Vagina (tissue), 2 donors: ENCODE measurements around the gene MRPS33. TPM values are rescaled to one million over a fixed set of nuclear protein-coding genes. Genes with fewer than 3 reads are reported as not detected.
"Not testable (repeated sequence)": the region's sequence is repeated elsewhere in the genome, so short reads cannot be mapped to it uniquely, and the experiment has no call there.

Source experiments
- DNase-seq, 2 donors: peaks; one replicate each; pipeline ENCODE4 v3.0.0-alpha.2; 2017; ENCODE audit errors: extremely low spot score in 2 of 2
- H3K27ac ChIP-seq: fragments of 200-600 bp; sonication (generic); one replicate; pipeline ENCODE4 v1.5.1; 2019
- H3K27me3 ChIP-seq: fragments of 200-600 bp; sonication (generic); one replicate; pipeline ENCODE4 v1.5.1; 2019
- H3K36me3 ChIP-seq, 2 donors: fragments of 200-600 bp; sonication (generic); one replicate each; pipeline ENCODE4 v1.5.1; 2017 to 2019
- H3K4me1 ChIP-seq: fragments of 200-600 bp; sonication (generic); one replicate; pipeline ENCODE4 v1.5.1; 2019
- H3K4me3 ChIP-seq, 2 donors: fragments of 200-600 bp; sonication (generic); 1 replicate in 1 of 2; 2 replicates in 1 of 2; pipeline ENCODE4 v1.5.1; 2016 to 2019
- H3K9me3 ChIP-seq: fragments of 200-600 bp; sonication (generic); one replicate; pipeline ENCODE4 v1.5.1; 2019
- CTCF ChIP-seq, 3 experiments: fragments of 450-650 bp in 2 of 3; fragments of 200-600 bp in 1 of 3; sonication (generic) in 1 of 3; IDR thresholded peaks; one replicate each; pipeline ENCODE4 v1.5.1; 2017 to 2019; ENCODE audit warnings: antibody characterized with exemption in 3 of 3, mild to moderate bottlenecking in 2 of 3, moderate library complexity in 2 of 3
- POLR2A ChIP-seq, 2 donors: fragments of 450-650 bp; IDR thresholded peaks; one replicate each; pipeline ENCODE4 v1.6.1; 2017; ENCODE audit warnings: antibody characterized with exemption in 2 of 2, mild to moderate bottlenecking in 2 of 2, moderate library complexity in 2 of 2
- POLR2AphosphoS5 ChIP-seq, 2 donors: sonication (generic); formaldehyde crosslinking; IDR thresholded peaks; one replicate each; pipeline ENCODE4 v1.9.0; 2017; ENCODE audit warnings: antibody characterized with exemption in 2 of 2, mild to moderate bottlenecking in 2 of 2, low read depth in 1 of 2; ENCODE audit not compliant: insufficient read depth in 1 of 2
- intact Hi-C: fragments of 100-400 bp; cut with DNase I; formaldehyde crosslinking; loops from one replicate; pipeline ENCODE4 v1.15.1; 2023
- small RNA-seq: library from RNA; depleted of rRNA; stranded (forward); fragments of <200 nt; gene quantifications from one replicate; pipeline ENCODE3, GENCODE V24; 2016
- total RNA-seq: library from RNA; depleted of rRNA; stranded (reverse); fragments of >200 nt; gene quantifications from one replicate; pipeline ENCODE4 v1.2.3, GENCODE V29; 2016

Gene MRPS33
- total RNA-seq, 1 donor from 2014 or later: 5.9 TPM

DNA sequence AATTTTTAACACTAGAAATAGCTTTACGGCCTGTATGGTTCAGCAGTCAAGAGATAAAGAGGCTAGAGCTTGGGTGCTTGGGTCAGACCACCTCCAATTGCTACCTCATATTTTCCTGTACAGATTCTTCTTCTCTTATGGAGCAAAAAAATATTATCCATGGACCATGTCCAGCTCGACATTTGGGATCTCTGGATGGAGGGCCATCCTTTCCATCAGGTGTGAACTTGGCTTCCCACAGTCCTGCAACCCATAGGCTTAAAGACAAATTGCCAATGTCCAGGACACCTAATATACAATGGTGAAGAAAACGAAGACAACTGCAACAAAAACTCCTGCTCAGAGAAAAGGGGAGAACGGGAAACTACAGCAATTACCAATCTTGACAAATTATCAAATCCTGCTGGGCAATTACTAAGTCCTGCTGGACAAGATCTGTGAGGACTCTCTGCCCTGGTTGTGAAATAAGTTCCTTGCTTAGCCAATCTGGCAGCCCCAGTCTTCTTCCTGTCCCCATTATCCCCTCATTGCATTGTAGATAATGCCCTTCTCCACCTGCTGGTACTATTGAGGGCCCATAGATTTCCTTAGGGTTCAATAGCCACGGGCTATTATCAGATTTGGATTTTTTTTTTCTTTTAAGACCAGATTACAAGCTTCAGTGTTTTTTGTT, 48.1 kb downstream of the MRPS33 start:
- H3K27ac ChIP-seq: no peak overlapping the region
- H3K36me3 ChIP-seq: no peaks in the 10 kb centered on the region
- H3K4me1 ChIP-seq: no peaks in the 10 kb centered on the region
- no peaks in the 10 kb centered on the region for H3K9me3 ChIP-seq
- DNase-seq: no peak
- H3K4me3 ChIP-seq: no peak overlapping the region
- H3K27me3 ChIP-seq: no peaks in the 10 kb centered on the region
- TF ChIP-seq CTCF (IDR thresholded peaks at IDR 0.05) (no peak), POLR2AphosphoS5 (IDR thresholded peaks at IDR 0.05; ENCODE audit: insufficient read depth in 1 of 2, low read depth in 1 of 2) (no peak), POLR2A (IDR thresholded peaks at IDR 0.05) (no peak)
- intact Hi-C loops: no loop called here

DNA sequence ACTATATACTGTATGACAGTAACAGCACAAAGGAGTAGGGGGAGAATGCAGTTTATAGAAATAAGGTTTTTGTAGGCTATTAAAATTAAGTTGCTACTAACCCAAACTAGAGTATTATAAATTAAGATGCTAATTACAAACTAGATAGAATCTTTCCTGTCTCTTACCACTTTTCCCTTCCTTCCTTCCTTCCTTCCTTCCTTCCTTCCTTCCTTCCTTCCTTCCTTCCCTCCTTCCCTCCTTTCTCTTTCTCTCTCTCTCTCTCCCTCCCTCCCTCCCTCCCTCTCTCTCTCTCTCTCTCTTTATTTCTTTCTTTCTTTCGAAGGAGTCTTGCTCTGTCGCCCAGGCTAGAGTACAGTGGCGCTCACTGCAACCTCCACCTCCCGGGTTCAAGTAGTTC, 53.6 kb downstream of the MRPS33 start:
- Histone ChIP-seq H3K27ac (no peak overlapping the region), H3K9me3 (no peaks in the 10 kb centered on the region)

DNA sequence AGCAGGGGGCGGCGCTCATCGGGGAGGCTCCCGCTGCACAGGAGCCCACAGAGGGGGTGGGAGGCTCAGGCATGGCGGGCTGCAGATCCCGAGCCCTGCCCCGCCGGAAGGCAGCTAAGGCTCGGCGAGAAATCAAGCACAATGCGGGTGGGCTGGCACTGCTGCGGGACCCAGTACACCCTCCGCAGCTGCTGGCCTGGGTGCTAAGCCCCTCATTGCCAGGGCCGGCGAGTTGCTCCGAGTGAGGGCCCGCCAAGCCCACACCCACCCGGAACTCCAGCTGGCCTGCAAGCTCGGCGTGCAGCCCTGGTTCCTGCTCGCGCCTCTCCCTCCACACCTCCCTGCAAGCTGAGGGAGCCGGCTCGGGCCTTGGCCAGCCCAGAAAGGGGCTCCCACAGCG, 57.8 kb downstream of the MRPS33 start:
- H3K27ac ChIP-seq, H3K9me3 ChIP-seq, H3K4me1 ChIP-seq, H3K36me3 ChIP-seq, DNase-seq, intact Hi-C loops, H3K27me3 ChIP-seq, H3K4me3 ChIP-seq: not testable (repeated sequence)

More for the DNA sequence above, 53.6 kb downstream of the MRPS33 start:
- no peak for DNase-seq
- Histone ChIP-seq H3K36me3 (no peaks in the 10 kb centered on the region), H3K4me3 (no peak overlapping the region), H3K4me1 (no peaks in the 10 kb centered on the region), H3K27me3 (no peaks in the 10 kb centered on the region)
- no peak for TF ChIP-seq POLR2A (IDR thresholded peaks at IDR 0.05)
- TF ChIP-seq POLR2AphosphoS5 (IDR thresholded peaks at IDR 0.05; ENCODE audit: insufficient read depth in 1 of 2, low read depth in 1 of 2): no peak
- no peak for TF ChIP-seq CTCF (IDR thresholded peaks at IDR 0.05)
- intact Hi-C loops: no loop called here

Small RNA genes within 50 kb of the gene (small RNA-seq; reads per million reads assigned to genes)
- gene RNU4-74P: not detected

Other genes starting within 250 kb of the MRPS33 start
- 52.8 TPM for gene BRAF, start 90.0 kb downstream of the MRPS33 start, total RNA-seq
- gene TMEM178B, start 59.1 kb upstream of the MRPS33 start, total RNA-seq: 1.2 TPM